ENCODE results near the gene TYK2.

The TYK2 gene

GRCh38 chr19:10333758-10334587 is 46.4 kb downstream of the TYK2 start:
- DNase-seq (ENCODE audit: low read depth), result no peak
- TF ChIP-seq, protein P1, sequence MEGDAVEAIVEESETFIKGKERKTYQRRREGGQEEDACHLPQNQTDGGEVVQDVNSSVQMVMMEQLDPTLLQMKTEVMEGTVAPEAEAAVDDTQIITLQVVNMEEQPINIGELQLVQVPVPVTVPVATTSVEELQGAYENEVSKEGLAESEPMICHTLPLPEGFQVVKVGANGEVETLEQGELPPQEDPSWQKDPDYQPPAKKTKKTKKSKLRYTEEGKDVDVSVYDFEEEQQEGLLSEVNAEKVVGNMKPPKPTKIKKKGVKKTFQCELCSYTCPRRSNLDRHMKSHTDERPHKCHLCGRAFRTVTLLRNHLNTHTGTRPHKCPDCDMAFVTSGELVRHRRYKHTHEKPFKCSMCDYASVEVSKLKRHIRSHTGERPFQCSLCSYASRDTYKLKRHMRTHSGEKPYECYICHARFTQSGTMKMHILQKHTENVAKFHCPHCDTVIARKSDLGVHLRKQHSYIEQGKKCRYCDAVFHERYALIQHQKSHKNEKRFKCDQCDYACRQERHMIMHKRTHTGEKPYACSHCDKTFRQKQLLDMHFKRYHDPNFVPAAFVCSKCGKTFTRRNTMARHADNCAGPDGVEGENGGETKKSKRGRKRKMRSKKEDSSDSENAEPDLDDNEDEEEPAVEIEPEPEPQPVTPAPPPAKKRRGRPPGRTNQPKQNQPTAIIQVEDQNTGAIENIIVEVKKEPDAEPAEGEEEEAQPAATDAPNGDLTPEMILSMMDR (IDR thresholded peaks at IDR 0.05; ENCODE audit: low read depth, low read length, missing control alignments), result no peak
- peak overlapping the region; percentile 65 for H3K4me3 ChIP-seq (ENCODE audit: low read depth, low read length)

GRCh38 chr19:10332965-10333757 is 47.2 kb downstream of the TYK2 start, which contains the start of gene RAVER1:
RAVER1 (minus strand) TSS chr19:10333529; CDS start chr19:10333507, 22 bp downstream.
- H3K4me3 ChIP-seq (ENCODE audit: low read depth, low read length), result peak within 1 kb of the TSS; percentile 71
- DNase-seq (ENCODE audit: low read depth), result peak; percentile 90
- TF ChIP-seq, protein P1 (IDR thresholded peaks at IDR 0.05; ENCODE audit: low read depth, low read length, missing control alignments), result no peak

DNA sequence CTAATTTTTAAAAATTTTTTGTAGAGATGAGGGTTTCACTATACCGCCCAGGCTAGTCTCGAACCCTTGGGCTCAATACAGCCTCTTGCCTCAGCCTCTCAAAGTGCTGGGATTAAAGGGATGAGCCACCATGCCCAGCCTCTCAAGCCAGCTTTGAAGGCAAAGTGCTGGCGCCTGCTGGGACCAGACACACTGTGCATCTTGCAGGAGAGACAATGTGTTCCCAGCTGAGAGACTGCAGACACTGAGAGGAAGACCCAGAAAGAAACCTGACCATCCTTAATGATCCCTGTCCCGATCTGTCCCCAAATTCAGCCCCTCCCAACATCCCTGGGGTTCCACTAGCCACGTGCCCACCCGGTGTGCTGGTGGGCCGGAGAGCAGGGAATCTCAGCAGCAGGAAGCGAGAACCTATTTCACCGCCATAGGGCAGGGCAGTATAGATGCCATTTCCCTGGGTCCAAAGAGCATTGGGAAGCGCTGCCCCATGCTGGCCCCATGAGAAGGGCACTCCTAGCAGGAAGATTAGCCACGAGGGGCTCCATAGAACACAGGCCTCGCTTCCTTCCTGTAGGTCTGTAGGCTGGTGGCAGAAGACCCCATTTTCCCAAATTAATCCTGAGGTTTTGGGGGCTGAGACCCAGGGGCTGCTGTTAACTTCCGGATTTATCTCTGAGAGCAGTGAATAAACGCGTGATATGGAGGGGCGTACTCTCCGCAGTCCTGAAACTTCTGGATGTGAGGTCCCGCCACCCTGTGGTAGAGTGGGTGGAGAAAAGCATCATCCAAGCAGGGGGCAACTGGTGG is 48.0 kb downstream of the TYK2 start:
- DNase-seq (ENCODE audit: low read depth), result no peak
- peak overlapping the region; percentile 71 for H3K4me3 ChIP-seq (ENCODE audit: low read depth, low read length)
- TF ChIP-seq, protein P1 (IDR thresholded peaks at IDR 0.05; ENCODE audit: low read depth, low read length, missing control alignments), result no peak

- TF ChIP-seq, protein P1 (IDR thresholded peaks at IDR 0.05; ENCODE audit: low read depth, low read length, missing control alignments), result no peak
- no peak for DNase-seq (ENCODE audit: low read depth)
- no peak overlapping the region for H3K4me3 ChIP-seq (ENCODE audit: low read depth, low read length)
Observed at GRCh38 chr19:10329555-10329954, 50.8 kb downstream of the TYK2 start.

DNA sequence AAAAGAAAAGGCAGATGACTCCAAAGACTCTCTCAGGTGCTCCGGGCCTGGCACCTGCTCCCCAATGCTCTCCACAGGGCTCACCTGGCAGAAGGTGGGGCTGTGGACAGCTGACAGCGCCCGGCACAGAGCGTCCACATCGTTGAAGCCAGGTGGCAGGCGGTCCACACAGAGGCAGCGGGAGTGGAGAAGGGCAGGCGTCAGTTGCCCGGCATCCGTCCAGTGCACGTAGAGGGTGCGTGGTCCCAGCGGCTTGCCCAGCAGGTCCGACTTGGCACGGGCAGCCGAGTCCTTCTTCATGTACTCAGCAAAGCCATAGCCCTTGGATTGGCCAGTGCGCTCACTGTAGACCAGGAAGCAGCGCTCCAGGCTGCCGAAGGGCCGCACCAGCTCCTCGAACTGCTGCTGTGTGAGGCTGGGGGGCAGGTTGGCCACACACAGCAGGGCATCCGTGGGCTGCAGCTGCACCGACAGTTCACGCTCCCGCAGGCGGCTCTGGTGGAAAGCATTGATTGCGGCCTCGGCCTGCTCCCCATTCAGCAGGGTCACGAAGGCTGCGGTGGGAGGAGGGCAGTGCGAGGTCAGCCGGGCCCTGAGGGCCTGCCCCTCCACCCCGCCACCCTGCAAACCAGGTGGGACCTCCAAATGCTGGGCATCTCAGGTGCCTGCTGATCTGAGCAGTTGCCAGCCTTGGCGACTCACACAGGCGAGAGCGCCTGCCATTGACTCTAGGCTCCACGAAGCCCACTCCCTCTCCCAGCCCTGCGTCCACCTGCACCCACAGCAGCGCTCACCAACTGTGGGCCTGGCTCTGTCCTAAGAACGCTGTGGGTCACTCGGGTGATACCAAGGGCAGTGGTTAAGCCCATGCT is 51.6 kb downstream of the TYK2 start:
- H3K4me3 ChIP-seq (ENCODE audit: low read depth, low read length), result no peak overlapping the region
- TF ChIP-seq, protein P1 (IDR thresholded peaks at IDR 0.05; ENCODE audit: low read depth, low read length, missing control alignments), result no peak
- no peak for DNase-seq (ENCODE audit: low read depth)

DNA sequence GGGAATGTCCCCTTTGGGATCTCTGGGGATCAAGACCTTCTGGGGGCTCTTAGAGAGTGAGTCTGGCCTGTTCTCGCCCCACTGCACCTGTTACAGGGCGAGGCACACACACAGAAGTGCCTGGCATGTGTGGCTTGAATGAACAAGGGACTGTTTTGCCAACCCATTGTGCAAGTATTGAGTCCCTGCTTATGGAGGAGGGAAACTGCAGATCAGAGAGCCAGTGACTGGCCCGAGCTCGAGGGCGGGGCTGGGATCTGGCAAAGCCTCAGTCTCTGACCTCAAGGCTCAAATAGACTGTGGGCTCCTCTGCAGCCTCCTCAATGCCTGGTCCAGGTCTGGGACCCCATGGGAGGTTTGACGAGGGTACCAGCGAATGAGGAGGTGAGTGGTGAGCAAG is 52.6 kb downstream of the TYK2 start:
- DNase-seq (ENCODE audit: low read depth), result no peak
- no peak overlapping the region for H3K4me3 ChIP-seq (ENCODE audit: low read depth, low read length)
- TF ChIP-seq, protein P1 (IDR thresholded peaks at IDR 0.05; ENCODE audit: low read depth, low read length, missing control alignments), result no peak

Data from GM12864 (cell line).